Measurements from ENCODE around the gene ZNF587.
A peak's percentile ranks its signal among the peaks of the same experiment; 100 is the strongest.
"Not testable (repeated sequence)": the region's sequence is repeated elsewhere in the genome, so short reads cannot be mapped to it uniquely, and the experiment has no call there.

The ZNF587 gene

DNA sequence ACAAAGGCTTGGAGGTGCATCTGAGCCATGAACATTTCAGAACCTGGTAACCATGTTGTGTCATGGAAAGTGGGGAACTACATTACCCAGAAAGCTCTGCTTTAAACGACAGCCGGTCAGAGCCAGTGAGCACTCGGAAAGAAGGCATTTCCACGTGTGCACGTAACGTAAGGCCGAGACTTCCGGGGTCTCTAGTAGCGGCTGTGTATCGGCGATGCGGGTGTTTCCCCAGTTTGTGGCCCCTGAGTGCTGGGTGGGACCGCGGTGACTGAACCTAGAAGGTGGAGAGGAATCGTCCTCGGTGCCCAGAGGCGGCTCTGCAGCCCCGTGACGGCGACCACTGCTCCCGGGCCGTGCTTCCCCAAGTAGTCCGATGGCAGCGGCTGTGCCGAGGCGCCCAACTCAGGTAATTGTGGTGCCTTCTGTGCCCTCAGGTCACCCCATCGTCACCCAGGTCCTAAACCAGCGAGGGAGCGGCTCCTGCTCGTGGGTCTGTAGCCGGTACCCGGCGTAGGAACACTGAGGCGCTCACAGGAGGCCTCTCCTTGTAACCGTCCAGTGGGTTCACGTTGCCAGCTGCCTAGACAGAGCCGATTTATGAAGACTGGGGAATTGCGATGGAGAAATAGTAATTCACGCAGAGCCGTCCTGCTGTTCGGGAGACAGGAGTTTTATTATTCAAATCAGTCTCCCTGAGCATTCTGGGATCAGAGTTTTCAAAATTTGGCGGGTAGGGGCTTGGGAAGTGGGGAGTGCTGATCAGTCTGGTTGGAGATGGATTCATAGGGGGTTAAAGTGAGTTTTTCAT lies at the start of gene ZNF587:
TSS of gene ZNF587 (plus strand) at position 194 of the 808 bp plus-strand sequence. CDS start at position 374, 180 bp downstream.
- DNase-seq = peak; percentile 23

DNA sequence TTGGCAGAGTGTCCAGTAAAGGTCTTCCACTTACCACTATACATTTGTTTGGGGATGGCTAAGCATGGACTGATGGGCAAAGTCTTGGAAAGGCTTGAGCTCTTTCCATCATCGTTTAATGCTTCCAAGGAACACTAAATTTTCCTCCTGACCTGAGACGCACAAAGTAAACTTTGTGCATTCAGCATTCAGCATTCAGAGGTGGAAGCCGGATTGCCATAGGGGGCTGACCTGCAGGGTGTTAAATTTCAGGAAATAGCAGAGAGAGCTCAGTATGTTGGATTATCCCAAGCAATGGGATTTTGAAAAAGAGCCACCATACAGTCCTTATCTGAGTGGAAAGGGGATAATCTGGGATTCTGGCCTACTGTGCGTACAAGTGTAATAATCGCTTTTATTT lies 49.0 kb upstream of the ZNF587 start:
- DNase-seq = no peak

GRCh38 chr19:57802269-57802668 lies 47.4 kb upstream of the ZNF587 start:
- DNase-seq = no peak

DNA sequence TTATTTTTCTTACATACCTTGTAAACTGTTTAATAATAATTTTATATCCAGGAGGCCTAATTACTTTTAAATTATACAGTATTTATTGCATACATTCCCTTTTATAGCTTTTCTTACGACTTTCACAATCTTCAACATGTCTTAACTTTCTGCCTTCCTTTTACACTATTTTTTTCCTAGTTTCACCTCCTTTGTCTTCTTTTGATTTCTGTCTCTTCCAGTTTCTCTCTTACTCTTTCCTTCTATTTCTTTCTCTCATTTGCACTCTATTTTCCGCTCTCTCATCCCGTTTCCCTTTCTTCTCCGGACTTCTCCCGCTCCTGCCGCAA lies 46.4 kb upstream of the ZNF587 start:
- no peak for DNase-seq

- DNase-seq = no peak
Measured at GRCh38 chr19:57803594-57804325, 45.9 kb upstream of the ZNF587 start.

GRCh38 chr19:57807541-57807940 lies 42.1 kb upstream of the ZNF587 start:
- DNase-seq = no peak

GRCh38 chr19:57810410-57811295 lies 39.0 kb upstream of the ZNF587 start:
- not testable (repeated sequence) for DNase-seq

GRCh38 chr19:57812226-57812625 lies 37.4 kb upstream of the ZNF587 start:
- no peak for DNase-seq

DNA sequence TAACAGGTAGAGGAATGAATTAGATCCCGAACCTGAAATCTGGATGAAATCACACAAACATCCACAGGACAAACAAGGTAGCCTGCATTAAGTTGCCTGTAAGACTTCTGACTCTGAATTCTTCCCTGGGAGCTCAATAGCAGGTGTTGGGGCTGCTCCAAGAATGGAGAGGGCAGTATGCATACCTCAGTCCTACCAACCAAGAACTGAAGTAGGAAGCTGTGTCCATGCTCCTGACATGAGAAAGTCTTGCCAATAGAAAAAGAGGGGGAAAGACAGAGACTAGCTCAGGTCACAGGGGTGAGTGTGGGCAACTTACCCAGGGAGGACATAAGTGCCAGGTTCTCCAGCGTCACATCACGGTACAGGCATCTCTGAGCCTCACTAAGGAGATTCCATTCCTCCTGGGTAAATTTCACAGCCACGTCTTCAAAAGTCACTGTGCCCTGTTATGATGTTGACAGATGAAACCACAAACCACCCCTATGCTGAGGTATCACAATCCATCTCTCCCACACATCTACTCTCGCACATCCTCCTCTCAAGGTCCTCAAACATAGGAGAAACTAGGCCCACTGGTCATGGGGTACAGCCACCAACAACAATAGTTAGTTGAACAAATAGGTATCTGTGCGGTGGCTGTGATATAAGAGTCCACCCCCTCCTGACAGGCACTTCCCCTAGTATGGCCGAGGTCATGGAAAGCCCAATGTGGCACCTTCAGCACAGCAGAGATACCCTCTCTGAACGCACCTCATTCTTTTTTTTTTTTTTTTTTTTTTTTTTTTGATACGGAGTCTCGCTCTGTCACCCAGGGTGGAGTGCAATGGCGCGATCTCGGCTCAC lies 36.5 kb upstream of the ZNF587 start:
- not testable (repeated sequence) for DNase-seq

DNA sequence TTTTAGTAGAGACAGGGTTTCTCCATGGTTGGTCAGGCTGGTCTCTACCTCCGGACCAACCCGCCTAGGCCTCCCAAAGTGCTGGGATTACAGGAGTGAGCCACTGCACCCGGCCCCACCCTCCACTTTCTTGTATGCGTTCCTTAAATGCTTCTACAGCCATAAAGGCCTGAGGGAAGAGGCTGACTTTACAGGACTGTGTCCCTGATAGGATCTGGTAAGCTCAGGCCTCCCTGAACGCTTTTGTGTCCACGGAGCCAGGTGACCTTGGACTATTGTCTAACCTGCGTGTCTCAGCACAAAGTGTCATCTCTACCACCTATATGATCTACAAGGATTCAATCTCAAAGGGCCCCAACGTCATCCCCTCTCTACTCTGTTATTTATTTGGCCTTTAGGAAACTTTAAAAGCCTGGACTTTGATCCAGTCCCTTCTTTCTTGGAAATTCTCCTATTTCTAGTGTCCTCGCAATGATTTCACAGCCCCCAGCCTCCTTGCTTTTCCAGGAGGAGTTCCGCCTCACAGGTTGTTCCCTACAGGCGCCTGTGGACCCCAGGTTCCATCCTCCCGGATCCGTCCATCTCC lies 35.6 kb upstream of the ZNF587 start:
- no peak for DNase-seq

- peak; percentile 88 for DNase-seq
Measured at GRCh38 chr19:57814505-57815246, 35.0 kb upstream of the ZNF587 start, which contains the start of gene ZNF552. ZNF552 (minus strand) TSS chr19:57814913; CDS start chr19:57814743, 170 bp downstream.

DNA sequence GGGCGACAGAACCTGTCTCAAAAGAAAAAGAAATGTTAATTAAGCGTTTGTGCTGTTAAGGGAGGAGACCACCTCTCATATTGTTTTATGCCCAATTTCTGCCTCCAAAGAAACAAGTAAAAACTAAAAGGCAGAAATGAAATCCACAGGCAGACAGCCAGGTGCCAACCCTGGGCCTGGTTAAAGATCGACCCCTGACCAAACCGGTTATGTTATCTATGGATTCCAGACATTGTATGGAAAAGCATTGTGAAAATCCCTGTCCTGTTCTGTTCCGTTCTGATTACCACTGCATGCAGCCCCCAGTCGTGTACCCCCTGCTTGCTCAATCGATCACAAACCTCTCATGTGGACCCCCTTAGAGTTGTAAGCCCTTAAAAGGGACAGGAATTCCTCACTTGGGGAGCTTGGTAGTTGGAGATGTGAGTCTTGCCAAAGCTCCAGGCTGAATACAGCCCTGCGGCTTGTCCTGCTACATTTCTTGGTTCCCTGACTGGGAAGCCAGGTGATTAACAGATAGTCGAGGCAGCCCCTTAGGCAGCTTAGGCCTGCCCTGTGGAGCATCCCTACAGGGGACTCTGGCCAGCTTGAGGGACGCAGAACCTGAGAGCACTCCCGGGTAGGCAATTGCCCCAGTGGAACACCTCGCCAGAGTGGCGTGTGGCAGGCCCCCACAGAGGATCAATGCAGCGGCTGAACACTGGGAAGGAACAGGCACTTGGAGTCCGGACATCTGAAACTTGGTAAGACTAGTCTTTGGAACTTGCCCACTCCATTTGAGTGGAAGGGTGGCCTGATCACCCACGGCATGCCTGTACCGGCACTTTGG lies 34.2 kb upstream of the ZNF587 start:
- DNase-seq = no peak

DNA sequence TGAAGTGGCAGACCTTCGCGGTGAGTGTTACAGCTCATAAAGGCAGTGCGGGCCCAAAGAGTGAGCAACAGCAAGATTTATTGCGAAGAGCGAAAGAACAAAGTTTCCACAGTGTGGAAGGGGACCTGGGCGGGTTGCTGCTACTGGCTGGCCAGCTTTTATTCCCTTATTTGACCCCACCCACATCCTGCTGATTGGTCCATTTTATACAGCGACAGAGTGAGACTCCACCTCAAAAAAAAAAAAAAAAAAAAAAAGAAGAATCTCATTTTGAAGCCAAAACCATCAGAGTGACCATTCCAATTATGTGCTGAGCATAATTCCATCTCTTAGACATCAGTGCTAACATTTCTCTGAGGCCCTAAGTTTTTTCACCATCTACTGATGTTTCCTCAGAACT lies 33.0 kb upstream of the ZNF587 start:
- DNase-seq = no peak

DNA sequence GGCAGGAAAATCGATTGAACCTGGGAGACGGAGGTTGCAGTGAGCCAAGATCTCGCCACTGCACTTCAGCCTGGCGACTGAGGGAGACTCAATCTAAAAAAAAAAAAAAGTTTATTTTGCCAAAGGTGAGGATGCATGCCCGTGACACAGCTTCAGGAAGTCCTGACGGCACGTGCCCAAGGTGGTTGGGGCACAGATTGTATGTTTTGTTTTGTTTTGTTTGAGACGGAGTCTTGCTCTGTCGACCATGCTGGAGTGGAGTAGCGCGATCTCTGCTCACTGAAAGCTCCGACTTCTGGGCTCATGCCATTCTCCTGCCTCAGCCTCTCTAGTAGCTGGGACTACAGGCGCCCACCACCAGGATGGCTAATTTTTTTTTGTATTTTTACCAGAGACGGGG lies 31.7 kb upstream of the ZNF587 start:
- DNase-seq = no peak

DNA sequence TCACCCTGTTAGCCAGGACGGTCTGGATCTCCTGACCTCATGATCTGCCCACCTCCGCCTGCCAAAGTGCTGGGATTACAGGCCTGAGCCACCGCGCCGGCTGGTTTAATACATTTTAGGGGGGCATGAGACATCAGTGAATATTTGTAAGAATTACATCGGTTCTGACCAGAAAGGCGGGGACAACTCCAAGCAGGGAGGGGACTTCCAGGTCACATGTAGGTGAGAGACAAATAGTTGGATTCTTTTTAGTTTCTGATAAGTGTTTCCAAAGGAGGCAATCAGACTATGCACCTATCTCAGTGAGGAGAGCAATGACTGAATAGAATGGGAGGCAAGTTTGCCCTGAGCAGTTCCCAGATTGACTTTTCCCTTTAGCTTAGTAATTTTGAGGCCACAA lies 31.3 kb upstream of the ZNF587 start:
- DNase-seq = no peak

- peak; percentile 92 for DNase-seq
Measured at GRCh38 chr19:57819475-57820148, 30.0 kb upstream of the ZNF587 start.

DNA sequence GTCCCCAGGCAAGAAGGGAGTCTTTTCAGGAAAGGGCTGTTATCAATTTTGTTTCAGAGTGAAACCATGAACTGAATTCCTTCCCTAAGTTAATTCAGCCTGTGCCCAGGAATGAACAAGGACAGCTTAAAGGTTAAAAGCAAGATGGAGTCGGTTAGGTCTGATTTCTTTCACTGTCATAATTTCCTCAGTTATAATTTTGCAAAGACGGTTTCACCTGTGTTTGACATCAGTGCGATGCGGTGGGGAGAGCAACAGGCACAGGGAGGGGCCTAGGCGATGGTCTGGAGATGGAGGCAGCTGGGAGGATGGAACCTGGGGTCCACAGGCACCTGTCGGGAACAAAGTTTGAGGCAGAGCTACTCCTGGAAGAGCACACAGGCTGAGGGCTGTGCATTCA lies 29.1 kb upstream of the ZNF587 start:
- DNase-seq = no peak

GRCh38 chr19:57821095-57821494 lies 28.6 kb upstream of the ZNF587 start:
- DNase-seq = not testable (repeated sequence)

DNA sequence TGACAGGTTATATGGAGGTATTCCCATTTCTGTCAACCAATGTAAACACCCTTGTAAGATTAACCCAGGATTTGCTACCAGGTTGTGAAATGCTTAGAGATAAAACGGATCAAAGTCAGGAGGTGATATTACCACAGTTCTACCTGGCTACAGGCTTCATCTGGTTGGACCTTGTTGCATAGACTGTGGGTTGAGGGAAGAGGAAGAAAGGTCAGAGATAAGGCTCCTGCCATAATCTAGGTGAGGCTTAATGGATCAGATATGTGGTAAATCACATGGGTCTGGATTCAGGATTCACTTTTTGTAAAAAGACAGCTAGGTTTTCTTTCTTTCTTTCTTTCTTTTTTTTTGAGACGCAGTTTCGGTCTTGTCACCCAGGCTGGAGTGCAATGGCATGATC lies 28.2 kb upstream of the ZNF587 start:
- DNase-seq = not testable (repeated sequence)

DNA sequence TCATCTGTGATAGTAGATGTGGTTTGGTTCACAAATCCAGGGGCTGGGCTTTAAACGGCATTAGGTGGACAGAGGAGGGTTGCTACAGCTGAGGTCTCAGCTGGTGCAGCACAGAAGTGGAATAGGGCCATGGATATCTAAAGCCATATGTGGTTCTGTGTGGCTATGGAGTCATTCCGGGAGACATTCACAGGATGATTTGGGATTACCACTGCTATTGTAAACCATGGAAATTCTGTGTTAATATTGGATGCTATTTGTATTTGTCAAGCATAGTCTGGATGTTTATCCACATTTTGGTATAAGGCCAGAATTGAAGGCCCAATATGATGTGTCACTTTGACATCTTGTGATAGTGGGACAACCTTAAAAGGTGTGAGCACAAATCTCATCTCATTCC lies 26.5 kb upstream of the ZNF587 start:
- DNase-seq = not testable (repeated sequence)
